GM20000 (cell line): ENCODE data around the gene ZNF784.
"Not testable (repeated sequence)": the region's sequence is repeated elsewhere in the genome, so short reads cannot be mapped to it uniquely, and the experiment has no call there.

Source experiments
- DNase-seq: peaks from one replicate; pipeline ENCODE4 v3.0.0; 2012; ENCODE audit warnings: low spot score
- CTCF ChIP-seq: IDR thresholded peaks from 2 replicates; pipeline ENCODE4 v1.5.1; 2012; ENCODE audit warnings: mild to moderate bottlenecking, control low read depth; ENCODE audit errors: extremely low read depth, missing control alignments

The ZNF784 gene

DNA sequence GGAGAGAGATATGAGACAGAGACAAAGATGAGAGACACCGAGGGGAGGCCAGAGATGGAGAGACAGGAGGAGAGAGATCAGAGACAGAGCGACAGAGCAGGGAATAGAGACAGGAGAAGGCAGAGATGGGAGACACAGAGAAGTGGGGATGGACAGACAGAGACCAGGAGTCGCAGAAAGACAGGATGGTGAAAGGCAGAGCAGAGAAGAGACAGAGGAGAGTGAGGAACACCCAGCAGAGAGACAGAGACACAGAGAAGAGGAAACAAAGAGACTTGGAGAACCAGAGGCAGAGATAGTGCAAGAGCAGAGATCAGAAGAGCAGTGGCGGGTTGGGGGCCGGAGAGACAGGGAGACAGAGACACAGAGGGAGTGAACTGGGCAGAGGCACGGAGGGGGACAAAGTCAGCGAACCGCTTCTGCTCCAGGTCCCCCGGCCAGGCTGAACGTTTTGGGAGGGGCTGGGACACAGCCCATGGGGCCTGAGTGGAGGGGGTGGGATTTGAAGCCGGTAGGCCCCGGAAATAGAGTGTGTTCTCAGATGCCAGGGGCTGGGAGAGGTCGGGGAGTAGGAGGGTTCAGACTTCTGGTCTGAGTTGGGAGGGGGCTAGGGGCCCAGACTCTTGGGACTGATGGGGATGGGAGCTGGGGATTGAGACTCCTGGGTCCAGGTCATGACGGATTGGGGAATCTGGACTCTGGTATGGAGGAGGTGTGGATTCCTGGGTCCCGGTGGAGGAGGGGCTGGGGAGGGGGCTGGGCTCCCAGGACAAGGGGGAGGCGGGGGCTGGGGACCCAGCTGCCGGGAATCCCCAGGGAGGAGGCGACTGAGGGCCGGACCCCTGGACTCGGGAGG is 44.4 kb downstream of the ZNF784 start:
- no peak for TF ChIP-seq CTCF
- DNase-seq, result peak; percentile 73

DNA sequence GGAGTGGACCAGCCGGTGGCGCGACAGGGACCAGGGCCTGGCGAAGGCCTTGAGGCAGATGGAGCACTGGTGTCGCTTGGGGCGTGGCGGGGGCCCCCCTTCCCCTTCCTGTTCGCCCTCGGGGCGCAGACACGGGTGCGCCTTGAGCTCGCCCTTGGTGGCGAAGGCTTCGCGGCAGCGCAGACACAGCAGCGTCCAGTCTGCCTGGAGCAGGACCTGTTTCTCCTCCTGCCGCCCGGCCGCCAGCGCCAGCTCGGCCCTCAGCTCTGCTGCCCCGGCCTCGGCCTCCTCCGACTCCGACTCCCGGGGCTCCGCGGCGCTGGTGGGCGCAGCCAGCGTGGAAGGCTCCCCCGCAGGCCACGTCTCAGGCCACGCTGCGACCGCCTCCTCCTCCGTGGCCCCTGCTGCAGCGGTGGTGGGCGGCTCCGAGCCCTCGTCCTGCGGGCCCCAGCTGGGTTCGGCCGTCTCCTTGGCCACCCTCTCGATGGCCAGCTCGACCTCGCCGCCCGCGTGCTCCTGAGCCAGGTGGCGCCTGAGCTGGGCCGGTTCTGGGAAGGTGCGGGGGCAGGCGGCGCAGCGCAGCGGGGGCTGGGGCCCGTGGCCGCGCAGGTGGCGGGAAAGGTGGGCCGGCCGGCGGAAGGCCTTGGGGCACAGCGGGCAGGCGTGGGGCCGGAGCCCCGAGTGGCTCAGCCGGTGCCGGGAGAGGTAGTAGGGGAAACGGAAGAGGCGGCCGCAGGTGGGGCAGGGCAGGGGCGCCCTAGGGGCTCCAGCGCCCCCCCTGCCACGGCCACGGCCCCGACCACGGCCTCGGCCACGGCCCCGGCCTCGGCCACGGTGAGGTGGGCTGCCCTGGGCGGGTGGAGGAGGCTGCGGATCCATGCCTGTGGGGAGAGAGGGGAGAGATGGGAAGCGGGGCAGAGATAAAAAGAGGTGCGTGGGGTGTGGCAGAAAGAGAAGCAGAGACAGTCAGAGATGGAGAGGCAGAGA is 45.3 kb downstream of the ZNF784 start:
- no peak for DNase-seq
- TF ChIP-seq CTCF, result no peak

GRCh38 chr19:55578031-55578760 is 46.2 kb downstream of the ZNF784 start:
- TF ChIP-seq CTCF, result no peak
- DNase-seq, result no peak

DNA sequence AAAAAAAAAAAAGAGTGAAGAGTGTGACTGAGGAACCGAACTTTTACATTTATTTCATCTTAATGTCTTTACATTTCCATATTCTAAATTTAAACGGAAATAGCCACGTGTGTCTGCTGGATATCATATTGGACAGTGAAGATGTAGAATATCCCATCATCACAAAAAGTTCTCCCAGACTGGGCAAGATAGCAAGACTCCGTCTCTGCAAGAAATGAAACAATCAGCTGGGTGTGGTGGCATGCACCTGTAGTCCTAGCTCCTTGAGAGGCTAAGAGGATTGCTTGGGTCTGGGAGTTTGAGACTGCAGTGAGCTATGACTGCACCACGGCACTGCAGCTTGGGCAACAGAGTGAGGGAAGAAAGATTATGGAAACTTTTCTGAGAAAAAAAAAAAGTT is 47.6 kb downstream of the ZNF784 start:
- no peak for TF ChIP-seq CTCF
- no peak for DNase-seq

DNA sequence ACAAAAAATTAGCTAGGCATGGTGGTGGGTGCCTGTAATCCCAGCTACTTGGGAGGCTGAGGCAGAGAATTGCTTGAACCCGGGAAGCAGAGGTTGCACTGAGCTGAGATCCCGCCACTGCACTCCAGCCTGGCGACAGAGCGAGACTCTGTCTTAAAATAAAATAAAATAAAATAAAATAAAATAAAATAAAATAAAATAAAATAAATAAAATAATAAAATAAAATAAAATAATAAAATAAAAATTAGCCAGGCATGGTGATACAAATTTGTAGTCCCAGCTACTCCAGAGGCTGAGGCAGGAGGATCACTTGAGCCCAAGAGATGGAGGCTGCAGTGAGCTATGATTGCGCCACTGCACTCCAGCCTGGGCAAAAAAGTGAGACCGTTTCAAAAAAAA is 50.4 kb downstream of the ZNF784 start:
- not testable (repeated sequence) for DNase-seq
